Hepatocyte (in vitro differentiated cells): ENCODE data around the gene CHST1. TPM values are rescaled to one million over a fixed set of nuclear protein-coding genes. Genes with fewer than 3 reads are reported as not detected.

ENCODE experiments used
- DNase-seq: peaks from one replicate; pipeline ENCODE4 v3.0.0-alpha.2; 2016; ENCODE audit warnings: low spot score
- H2AFZ ChIP-seq: fragments of 200-600 bp; sonication (generic); 2 replicates; pipeline ENCODE4 v1.6.0; 2016; ENCODE audit warnings: antibody characterized with exemption, mild to moderate bottlenecking
- H3K27ac ChIP-seq: fragments of 200-600 bp; sonication (generic); 2 replicates; pipeline ENCODE4 v1.5.1; 2016; ENCODE audit warnings: mild to moderate bottlenecking
- H3K27me3 ChIP-seq: fragments of 200-600 bp; sonication (generic); 2 replicates; pipeline ENCODE4 v1.6.1; 2016
- H3K36me3 ChIP-seq: fragments of 200-600 bp; sonication (generic); replicated peaks from 2 replicates; pipeline ENCODE4 v1.5.1; 2016; ENCODE audit warnings: low read depth; ENCODE audit not compliant: insufficient read depth
- H3K4me1 ChIP-seq: fragments of 200-600 bp; sonication (generic); 2 replicates; pipeline ENCODE4 v1.5.1; 2016; ENCODE audit warnings: mild to moderate bottlenecking, moderate library complexity; ENCODE audit not compliant: insufficient read depth
- H3K4me2 ChIP-seq: fragments of 200-600 bp; sonication (generic); 2 replicates; pipeline ENCODE4 v1.6.0; 2016
- H3K4me3 ChIP-seq: fragments of 200-600 bp; sonication (generic); 2 replicates; pipeline ENCODE4 v1.5.1; 2016; ENCODE audit warnings: mild to moderate bottlenecking
- H3K79me2 ChIP-seq: fragments of 200-600 bp; sonication (generic); 2 replicates; pipeline ENCODE4 v1.6.0; 2017; ENCODE audit warnings: mild to moderate bottlenecking
- H3K9me2 ChIP-seq: fragments of 200-600 bp; sonication (generic); replicated peaks from 2 replicates; pipeline ENCODE4 v1.6.0; 2017; ENCODE audit warnings: mild to moderate bottlenecking; ENCODE audit not compliant: insufficient read depth
- H3K9me3 ChIP-seq: fragments of 200-600 bp; sonication (generic); 2 replicates; pipeline ENCODE4 v1.5.1; 2016; ENCODE audit warnings: low read depth, mild to moderate bottlenecking
- H4K20me1 ChIP-seq: fragments of 200-600 bp; sonication (generic); 2 replicates; pipeline ENCODE4 v1.6.0; 2016; ENCODE audit warnings: mild to moderate bottlenecking; ENCODE audit not compliant: insufficient read depth, poor library complexity, severe bottlenecking
- EZH2 ChIP-seq: fragments of 200-600 bp; sonication (generic); IDR thresholded peaks from 2 replicates; pipeline ENCODE4 v1.6.1; 2016; ENCODE audit warnings: antibody characterized with exemption, mild to moderate bottlenecking, borderline replicate concordance
- EZH2phosphoT487 ChIP-seq: fragments of 200-600 bp; sonication (generic); IDR thresholded peaks from one replicate; pipeline ENCODE4 v1.6.1; 2018; ENCODE audit warnings: antibody characterized with exemption, mild to moderate bottlenecking, low read depth, moderate library complexity; ENCODE audit not compliant: unreplicated experiment, severe bottlenecking
- WGBS: methylation state at CpG from one replicate; pipeline ENCODE4 v1.1.6; 2016; ENCODE audit warnings: low lambda C conversion rate; ENCODE audit errors: missing lambda C conversion rate; 5-methylcytosine and 5-hydroxymethylcytosine counted together
- polyA plus RNA-seq: library from polyadenylated mRNA; unstranded; fragments of >200 nt; fragmentation: Nextera tagmentation; extraction: Ambion mirVana; gene quantifications from 2 replicates; pipeline ENCODE4 v1.2.1, GENCODE V29; 2016
- total RNA-seq: library from RNA; depleted of rRNA; stranded (reverse); fragments of >200 nt; gene quantifications from 2 replicates; pipeline ENCODE4 v1.2.3, GENCODE V29; 2014
- TF ChIP-seq, protein P1 (sequence below): fragments of 200-600 bp; sonication (generic); IDR thresholded peaks from 2 replicates; pipeline ENCODE4 v1.5.1; 2016; ENCODE audit warnings: antibody characterized with exemption, mild to moderate bottlenecking; ENCODE audit not compliant: poor library complexity

The CHST1 gene
- total and polyA plus RNA-seq, 2 experiments from 2014 or later: 1.3 to 1.9 TPM

DNA sequence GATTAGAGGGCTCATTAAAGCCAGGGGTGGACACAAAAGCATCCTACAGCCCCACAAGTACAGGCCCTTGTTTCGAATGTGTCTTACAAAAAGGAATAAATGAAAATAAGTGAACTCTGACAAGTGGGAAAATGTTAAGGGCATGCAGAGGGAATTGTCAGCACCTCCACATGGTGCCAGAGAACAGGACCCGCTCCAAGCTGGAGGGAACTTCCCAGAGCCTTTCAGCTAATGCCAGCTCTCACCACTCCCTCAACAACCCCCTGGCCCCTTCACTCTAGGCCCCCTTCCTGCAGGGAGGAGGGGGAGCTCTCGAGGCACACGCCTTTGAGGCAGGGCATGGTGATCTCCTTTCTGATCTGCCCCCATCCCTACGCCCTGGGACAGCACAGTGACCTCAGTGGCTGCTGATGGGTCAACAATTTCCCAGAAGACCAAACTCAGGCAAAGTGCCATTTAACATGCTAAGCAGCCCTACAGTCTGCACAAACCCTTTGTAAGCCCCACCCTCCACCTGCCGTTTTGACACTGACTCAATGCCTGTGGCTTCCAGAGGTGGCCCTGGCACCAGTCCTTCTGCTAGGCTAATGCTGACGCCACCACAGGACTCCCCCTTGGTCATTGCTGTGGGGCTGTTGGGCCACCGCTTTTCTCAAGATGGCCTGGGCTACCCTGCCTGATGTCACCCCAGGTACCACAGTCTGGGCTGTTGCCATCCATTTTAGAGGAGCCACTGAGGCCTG, 12.5 kb upstream of the CHST1 start:
- DNase-seq: no peak
- H3K9me2 ChIP-seq: no peaks in the 10 kb centered on the region
- no peaks in the 10 kb centered on the region for H3K9me3 ChIP-seq
- no peak overlapping the region for H2AFZ ChIP-seq
- H4K20me1 ChIP-seq: no peaks in the 10 kb centered on the region
- no peak for TF ChIP-seq EZH2phosphoT487
- H3K4me2 ChIP-seq: no peak overlapping the region
- H3K79me2 ChIP-seq: no peaks in the 10 kb centered on the region
- H3K4me1 ChIP-seq: no peaks in the 10 kb centered on the region
- WGBS: 77% methylated on average over 8 of the region's 8 CpGs
- H3K27ac ChIP-seq: no peak overlapping the region
- no peak overlapping the region for H3K4me3 ChIP-seq
- no peaks in the 10 kb centered on the region for H3K36me3 ChIP-seq
- H3K27me3 ChIP-seq: no peaks in the 10 kb centered on the region

GRCh38 chr11:45676522-45677095, 11.2 kb upstream of the CHST1 start:
- H3K9me3 ChIP-seq: no peaks in the 10 kb centered on the region
- H4K20me1 ChIP-seq: no peaks in the 10 kb centered on the region
- 95% methylated on average over 7 of the region's 7 CpGs for WGBS
- H3K36me3 ChIP-seq: no peaks in the 10 kb centered on the region
- H3K4me1 ChIP-seq: no peaks in the 10 kb centered on the region
- no peak for DNase-seq
- no peak overlapping the region for H3K4me3 ChIP-seq
- no peaks in the 10 kb centered on the region for H3K27me3 ChIP-seq
- TF ChIP-seq EZH2 (no peak), EZH2phosphoT487 (no peak)
- TF ChIP-seq, protein P1, sequence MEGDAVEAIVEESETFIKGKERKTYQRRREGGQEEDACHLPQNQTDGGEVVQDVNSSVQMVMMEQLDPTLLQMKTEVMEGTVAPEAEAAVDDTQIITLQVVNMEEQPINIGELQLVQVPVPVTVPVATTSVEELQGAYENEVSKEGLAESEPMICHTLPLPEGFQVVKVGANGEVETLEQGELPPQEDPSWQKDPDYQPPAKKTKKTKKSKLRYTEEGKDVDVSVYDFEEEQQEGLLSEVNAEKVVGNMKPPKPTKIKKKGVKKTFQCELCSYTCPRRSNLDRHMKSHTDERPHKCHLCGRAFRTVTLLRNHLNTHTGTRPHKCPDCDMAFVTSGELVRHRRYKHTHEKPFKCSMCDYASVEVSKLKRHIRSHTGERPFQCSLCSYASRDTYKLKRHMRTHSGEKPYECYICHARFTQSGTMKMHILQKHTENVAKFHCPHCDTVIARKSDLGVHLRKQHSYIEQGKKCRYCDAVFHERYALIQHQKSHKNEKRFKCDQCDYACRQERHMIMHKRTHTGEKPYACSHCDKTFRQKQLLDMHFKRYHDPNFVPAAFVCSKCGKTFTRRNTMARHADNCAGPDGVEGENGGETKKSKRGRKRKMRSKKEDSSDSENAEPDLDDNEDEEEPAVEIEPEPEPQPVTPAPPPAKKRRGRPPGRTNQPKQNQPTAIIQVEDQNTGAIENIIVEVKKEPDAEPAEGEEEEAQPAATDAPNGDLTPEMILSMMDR: no peak
- no peak overlapping the region for H3K4me2 ChIP-seq
- H2AFZ ChIP-seq: no peak overlapping the region
- H3K79me2 ChIP-seq: no peaks in the 10 kb centered on the region
- H3K27ac ChIP-seq: no peak overlapping the region
- H3K9me2 ChIP-seq: no peaks in the 10 kb centered on the region

DNA sequence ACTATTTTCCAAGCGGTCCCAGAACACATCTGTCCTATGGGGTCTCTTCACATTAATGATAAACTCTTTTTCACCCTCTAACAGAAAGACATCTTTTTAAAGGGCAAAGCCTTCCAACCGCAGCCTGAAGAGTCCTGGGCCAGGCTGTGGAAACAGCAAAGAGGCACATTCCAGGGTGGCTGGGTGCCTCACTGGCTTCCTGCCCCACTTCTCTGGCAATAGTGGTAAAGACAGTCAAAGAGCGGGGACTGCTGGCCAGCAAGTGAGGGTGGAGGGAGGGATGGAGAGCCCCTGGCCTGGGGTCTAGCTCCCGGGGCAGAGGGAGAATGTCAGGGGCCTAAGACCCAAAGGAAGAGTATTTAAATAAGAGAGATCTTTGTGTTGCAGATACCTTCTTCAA, 10.2 kb upstream of the CHST1 start:
- DNase-seq: no peak
- Histone ChIP-seq H3K36me3 (no peaks in the 10 kb centered on the region), H3K27ac (no peak overlapping the region), H4K20me1 (no peaks in the 10 kb centered on the region), H3K9me3 (no peaks in the 10 kb centered on the region), H3K4me1 (no peaks in the 10 kb centered on the region), H3K4me2 (no peak overlapping the region), H3K9me2 (no peaks in the 10 kb centered on the region), H3K27me3 (no peaks in the 10 kb centered on the region), H3K4me3 (no peak overlapping the region), H3K79me2 (no peaks in the 10 kb centered on the region), H2AFZ (no peak overlapping the region)
- 83% methylated on average over 4 of the region's 4 CpGs for WGBS
- TF ChIP-seq EZH2phosphoT487: no peak
- TF ChIP-seq, protein P1: no peak

DNA sequence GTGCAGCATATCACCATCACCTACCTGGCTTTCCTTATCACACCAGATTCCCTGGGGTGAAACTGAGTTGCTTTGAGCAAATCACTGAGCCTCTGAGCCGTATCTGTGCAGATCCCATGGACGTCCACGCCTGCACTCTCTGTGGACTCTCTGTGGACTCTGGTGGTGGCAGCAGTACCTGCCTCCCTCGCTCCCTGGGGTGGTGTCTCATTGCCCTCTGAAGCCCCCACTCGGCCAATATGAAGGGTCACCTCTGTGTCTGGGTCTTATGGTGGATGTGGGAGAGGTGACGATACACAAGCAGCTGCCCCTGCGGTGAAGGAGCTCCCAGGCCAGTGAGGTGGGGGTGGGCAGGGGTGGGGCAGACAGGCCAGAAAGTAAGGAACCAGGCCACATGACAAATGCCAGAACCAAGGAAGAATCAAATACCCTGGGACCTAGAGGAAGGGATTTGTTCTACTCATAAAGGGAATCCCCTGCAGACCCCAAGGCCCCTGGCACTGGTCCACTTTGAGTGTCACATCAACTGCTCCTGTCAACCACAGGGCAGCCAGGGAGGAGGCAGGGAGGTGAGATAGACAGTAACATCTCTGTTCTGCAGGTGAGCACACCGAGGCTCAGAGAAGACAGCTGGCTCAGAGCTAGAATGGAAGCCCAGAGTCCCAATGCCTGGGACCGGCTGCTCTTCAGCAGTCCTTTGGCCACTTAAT, 9.2 kb upstream of the CHST1 start:
- WGBS: 89% methylated on average over 9 of the region's 9 CpGs
- H3K9me2 ChIP-seq: no peaks in the 10 kb centered on the region
- no peaks in the 10 kb centered on the region for H3K27me3 ChIP-seq
- no peak overlapping the region for H3K4me2 ChIP-seq
- DNase-seq: no peak
- no peaks in the 10 kb centered on the region for H4K20me1 ChIP-seq
- H3K79me2 ChIP-seq: no peaks in the 10 kb centered on the region
- no peaks in the 10 kb centered on the region for H3K4me1 ChIP-seq
- no peak overlapping the region for H3K27ac ChIP-seq
- TF ChIP-seq, protein P1: no peak
- TF ChIP-seq EZH2phosphoT487 (no peak), EZH2 (no peak)
- H3K4me3 ChIP-seq: no peak overlapping the region
- no peak overlapping the region for H2AFZ ChIP-seq
- no peaks in the 10 kb centered on the region for H3K9me3 ChIP-seq
- no peaks in the 10 kb centered on the region for H3K36me3 ChIP-seq
